ENCODE data around the gene CCDC90B.
"Not testable (repeated sequence)": the region's sequence is repeated elsewhere in the genome, so short reads cannot be mapped to it uniquely, and the experiment has no call there.

The CCDC90B gene

DNA sequence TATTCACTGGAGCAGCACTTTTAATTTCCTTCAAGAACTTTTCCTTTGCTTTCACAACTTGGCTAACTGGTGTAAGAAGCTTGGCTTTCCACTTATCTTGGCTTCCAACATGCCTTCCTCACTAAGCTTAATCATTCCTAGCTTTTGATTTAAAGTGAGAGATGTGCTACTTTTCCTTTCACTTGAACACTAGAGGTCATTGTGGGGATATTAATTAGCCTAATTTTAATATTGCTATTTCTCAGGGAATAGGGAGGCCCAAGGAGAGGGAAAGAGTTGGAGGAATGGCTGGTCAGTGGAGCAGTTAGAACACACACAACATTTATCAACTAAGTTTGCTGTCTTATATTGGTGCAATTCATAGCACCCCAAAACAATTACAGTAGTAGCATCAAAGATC, 24.6 kb upstream of the CCDC90B start:
- TF ChIP-seq, protein P1, sequence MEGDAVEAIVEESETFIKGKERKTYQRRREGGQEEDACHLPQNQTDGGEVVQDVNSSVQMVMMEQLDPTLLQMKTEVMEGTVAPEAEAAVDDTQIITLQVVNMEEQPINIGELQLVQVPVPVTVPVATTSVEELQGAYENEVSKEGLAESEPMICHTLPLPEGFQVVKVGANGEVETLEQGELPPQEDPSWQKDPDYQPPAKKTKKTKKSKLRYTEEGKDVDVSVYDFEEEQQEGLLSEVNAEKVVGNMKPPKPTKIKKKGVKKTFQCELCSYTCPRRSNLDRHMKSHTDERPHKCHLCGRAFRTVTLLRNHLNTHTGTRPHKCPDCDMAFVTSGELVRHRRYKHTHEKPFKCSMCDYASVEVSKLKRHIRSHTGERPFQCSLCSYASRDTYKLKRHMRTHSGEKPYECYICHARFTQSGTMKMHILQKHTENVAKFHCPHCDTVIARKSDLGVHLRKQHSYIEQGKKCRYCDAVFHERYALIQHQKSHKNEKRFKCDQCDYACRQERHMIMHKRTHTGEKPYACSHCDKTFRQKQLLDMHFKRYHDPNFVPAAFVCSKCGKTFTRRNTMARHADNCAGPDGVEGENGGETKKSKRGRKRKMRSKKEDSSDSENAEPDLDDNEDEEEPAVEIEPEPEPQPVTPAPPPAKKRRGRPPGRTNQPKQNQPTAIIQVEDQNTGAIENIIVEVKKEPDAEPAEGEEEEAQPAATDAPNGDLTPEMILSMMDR (IDR thresholded peaks at IDR 0.05; ENCODE audit: insufficient read depth, low read length, poor library complexity, severe bottlenecking): no peak
- Histone ChIP-seq H3K36me3 (ENCODE audit: control insufficient read depth, insufficient read depth, low read length) (no peaks in the 10 kb centered on the region), H3K27me3 (replicated peaks; ENCODE audit: control insufficient read depth, insufficient read depth, low read length) (no peaks in the 10 kb centered on the region), H3K4me3 (replicated peaks; ENCODE audit: low read depth, low read length) (no peak overlapping the region)
- DNase-seq (ENCODE audit: extremely low read depth, insufficient read length): no peak

GRCh38 chr11:83308536-83308935, 22.4 kb upstream of the CCDC90B start:
- H3K4me3 ChIP-seq (replicated peaks; ENCODE audit: low read depth, low read length); H3K27me3 ChIP-seq (replicated peaks; ENCODE audit: control insufficient read depth, insufficient read depth, low read length); H3K36me3 ChIP-seq (ENCODE audit: control insufficient read depth, insufficient read depth, low read length): not testable (repeated sequence)

GRCh38 chr11:83306200-83307080, 20.3 kb upstream of the CCDC90B start:
- H3K36me3 ChIP-seq (ENCODE audit: control insufficient read depth, insufficient read depth, low read length): no peaks in the 10 kb centered on the region
- TF ChIP-seq, protein P1 (IDR thresholded peaks at IDR 0.05; ENCODE audit: insufficient read depth, low read length, poor library complexity, severe bottlenecking): no peak

More at GRCh38 chr11:83308536-83308935, 22.4 kb upstream of the CCDC90B start:
- DNase-seq (ENCODE audit: extremely low read depth, insufficient read length): not testable (repeated sequence)

GRCh38 chr11:83303316-83303715, 17.1 kb upstream of the CCDC90B start:
- TF ChIP-seq, protein P1 (IDR thresholded peaks at IDR 0.05; ENCODE audit: insufficient read depth, low read length, poor library complexity, severe bottlenecking): no peak
- H3K36me3 ChIP-seq (ENCODE audit: control insufficient read depth, insufficient read depth, low read length): no peaks in the 10 kb centered on the region
- H3K27me3 ChIP-seq (replicated peaks; ENCODE audit: control insufficient read depth, insufficient read depth, low read length): no peaks in the 10 kb centered on the region; the same call in 1 of the 2 replicates
- DNase-seq (ENCODE audit: extremely low read depth, insufficient read length): no peak
- no peak overlapping the region for H3K4me3 ChIP-seq (replicated peaks; ENCODE audit: low read depth, low read length)

More at GRCh38 chr11:83306200-83307080, 20.3 kb upstream of the CCDC90B start:
- Histone ChIP-seq H3K27me3 (replicated peaks; ENCODE audit: control insufficient read depth, insufficient read depth, low read length) (no peaks in the 10 kb centered on the region), H3K4me3 (replicated peaks; ENCODE audit: low read depth, low read length) (no peak overlapping the region)
- no peak for DNase-seq (ENCODE audit: extremely low read depth, insufficient read length)

GRCh38 chr11:83302151-83302550, 16.0 kb upstream of the CCDC90B start:
- TF ChIP-seq, protein P1 (IDR thresholded peaks at IDR 0.05; ENCODE audit: insufficient read depth, low read length, poor library complexity, severe bottlenecking): no peak
- no peaks in the 10 kb centered on the region; the same call in 1 of the 2 replicates for H3K27me3 ChIP-seq (replicated peaks; ENCODE audit: control insufficient read depth, insufficient read depth, low read length)
- no peak for DNase-seq (ENCODE audit: extremely low read depth, insufficient read length)

DNA sequence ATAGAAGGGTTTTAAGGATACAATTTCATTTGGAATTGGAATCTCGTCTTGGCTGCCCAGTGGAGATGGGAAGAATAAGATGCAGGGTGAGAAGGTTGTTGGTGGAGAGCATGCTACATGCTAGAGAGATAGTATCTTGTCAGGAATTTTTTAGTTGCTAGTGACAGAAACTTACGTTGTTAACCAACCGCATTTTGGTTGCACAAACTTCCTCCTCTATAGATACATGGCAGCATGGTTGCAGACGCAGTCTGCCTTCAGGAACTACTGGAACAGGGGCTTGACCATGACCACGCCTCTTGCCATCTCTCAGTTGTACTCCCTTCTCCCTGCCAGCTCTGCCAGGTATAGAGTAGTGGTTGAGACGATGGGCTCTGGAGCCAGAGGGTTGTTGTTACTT, 13.5 kb upstream of the CCDC90B start:
- no peak overlapping the region for H3K4me3 ChIP-seq (replicated peaks; ENCODE audit: low read depth, low read length)
- DNase-seq (ENCODE audit: extremely low read depth, insufficient read length): no peak
- no peaks in the 10 kb centered on the region; the same call in 1 of the 2 replicates for H3K27me3 ChIP-seq (replicated peaks; ENCODE audit: control insufficient read depth, insufficient read depth, low read length)
- TF ChIP-seq, protein P1 (IDR thresholded peaks at IDR 0.05; ENCODE audit: insufficient read depth, low read length, poor library complexity, severe bottlenecking): no peak
- H3K36me3 ChIP-seq (ENCODE audit: control insufficient read depth, insufficient read depth, low read length): no peaks in the 10 kb centered on the region

More at GRCh38 chr11:83302151-83302550, 16.0 kb upstream of the CCDC90B start:
- H3K4me3 ChIP-seq (replicated peaks; ENCODE audit: low read depth, low read length): no peak overlapping the region
- no peaks in the 10 kb centered on the region for H3K36me3 ChIP-seq (ENCODE audit: control insufficient read depth, insufficient read depth, low read length)
